ENCODE measurements around the gene STMND1. TPM values are rescaled to one million over a fixed set of nuclear protein-coding genes. Genes with fewer than 3 reads are reported as not detected.

The STMND1 gene
- total RNA-seq, 1 experiment from 2014 or later: not detected

DNA sequence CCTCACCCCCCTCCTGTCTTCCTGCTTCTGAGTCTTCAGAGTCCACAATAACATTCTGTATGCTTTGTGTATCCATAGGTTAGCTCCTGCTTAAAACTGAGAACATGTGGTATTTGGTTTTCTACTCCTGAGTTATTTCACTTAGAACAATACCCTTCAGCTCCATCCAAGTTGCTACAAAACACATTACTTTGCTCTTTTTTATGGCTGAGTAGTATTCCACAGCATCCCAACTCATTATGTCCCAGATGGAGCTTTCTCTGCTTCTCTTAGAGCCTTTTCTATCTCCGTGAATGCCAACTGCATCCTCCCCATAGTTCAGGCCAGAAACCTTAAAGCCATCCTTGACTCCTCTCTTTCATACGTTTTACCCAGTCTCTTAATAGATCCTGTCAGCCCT lies 55.8 kb downstream of the STMND1 start:
- Histone ChIP-seq H2BK5ac (ENCODE audit: insufficient read length, low read length) (no peak overlapping the region), H2BK12ac (ENCODE audit: insufficient read length, low read depth, low read length) (no peak overlapping the region), H4K5ac (ENCODE audit: insufficient read length, low read depth, low read length) (no peak overlapping the region), H3K27ac (ENCODE audit: insufficient read length, low read depth, low read length) (no peak overlapping the region), H2AFZ (ENCODE audit: low read length) (no peak overlapping the region), H3K79me1 (ENCODE audit: insufficient read depth, low read depth, low read length, poor library complexity, severe bottlenecking) (no peaks in the 10 kb centered on the region), H4K20me1 (ENCODE audit: control insufficient read depth, insufficient read depth, insufficient read length) (no peaks in the 10 kb centered on the region), H3K56ac (ENCODE audit: insufficient read length, low read depth, low read length) (no peak overlapping the region), H3K14ac (ENCODE audit: insufficient read depth, low read length) (no peak overlapping the region), H3T11ph (ENCODE audit: low read length) (no peak overlapping the region), H3K9me3 (ENCODE audit: control insufficient read depth, low read depth, low read length) (no peaks in the 10 kb centered on the region), H3K4ac (ENCODE audit: low read depth, low read length) (no peak overlapping the region), H2BK20ac (ENCODE audit: low read depth, low read length, poor library complexity, severe bottlenecking) (no peak overlapping the region), H2BK120ac (ENCODE audit: low read depth, low read length, poor library complexity, severe bottlenecking) (no peak overlapping the region), H4K91ac (ENCODE audit: insufficient read length, low read depth, low read length) (no peak overlapping the region), H3K79me2 (ENCODE audit: insufficient read depth, low read length) (no peaks in the 10 kb centered on the region), H3K4me2 (ENCODE audit: insufficient read depth, insufficient read length, low read length) (no peak overlapping the region), H2AK5ac (ENCODE audit: insufficient read length, low read length) (no peak overlapping the region), H2BK15ac (ENCODE audit: low read depth, low read length) (no peak overlapping the region), H3K23me2 (ENCODE audit: insufficient read length, low read depth, low read length, poor library complexity, severe bottlenecking) (no peaks in the 10 kb centered on the region), H3K9ac (ENCODE audit: extremely low read depth, insufficient read length, low read length) (no peak overlapping the region), H3K4me1 (ENCODE audit: insufficient read depth, low read length) (no peaks in the 10 kb centered on the region), H4K8ac (replicated peaks; ENCODE audit: insufficient read length, low read depth, low read length) (no peak overlapping the region), H3K23ac (ENCODE audit: insufficient read length, low read depth, low read length) (no peak overlapping the region), H3K18ac (ENCODE audit: insufficient read length, low read depth, low read length) (no peak overlapping the region), H3K27me3 (ENCODE audit: insufficient read depth, low read length) (no peaks in the 10 kb centered on the region)
- peaks cover 3% of the 10 kb centered on the region in 2 experiments; a peak in 3 of 5 replicates for H3K9me3 Mint-ChIP-seq
- no CpG with 5 or more reads among the region's 2 CpGs for WGBS (ENCODE audit: extremely low coverage, insufficient read length, low lambda C conversion rate)
- H3K36me3 Mint-ChIP-seq (ENCODE audit: insufficient read depth in 1 of 3, low read depth in 3 of 3): no peaks in the 10 kb centered on the region
- no peak for DNase-seq
- TF ChIP-seq, protein P1, sequence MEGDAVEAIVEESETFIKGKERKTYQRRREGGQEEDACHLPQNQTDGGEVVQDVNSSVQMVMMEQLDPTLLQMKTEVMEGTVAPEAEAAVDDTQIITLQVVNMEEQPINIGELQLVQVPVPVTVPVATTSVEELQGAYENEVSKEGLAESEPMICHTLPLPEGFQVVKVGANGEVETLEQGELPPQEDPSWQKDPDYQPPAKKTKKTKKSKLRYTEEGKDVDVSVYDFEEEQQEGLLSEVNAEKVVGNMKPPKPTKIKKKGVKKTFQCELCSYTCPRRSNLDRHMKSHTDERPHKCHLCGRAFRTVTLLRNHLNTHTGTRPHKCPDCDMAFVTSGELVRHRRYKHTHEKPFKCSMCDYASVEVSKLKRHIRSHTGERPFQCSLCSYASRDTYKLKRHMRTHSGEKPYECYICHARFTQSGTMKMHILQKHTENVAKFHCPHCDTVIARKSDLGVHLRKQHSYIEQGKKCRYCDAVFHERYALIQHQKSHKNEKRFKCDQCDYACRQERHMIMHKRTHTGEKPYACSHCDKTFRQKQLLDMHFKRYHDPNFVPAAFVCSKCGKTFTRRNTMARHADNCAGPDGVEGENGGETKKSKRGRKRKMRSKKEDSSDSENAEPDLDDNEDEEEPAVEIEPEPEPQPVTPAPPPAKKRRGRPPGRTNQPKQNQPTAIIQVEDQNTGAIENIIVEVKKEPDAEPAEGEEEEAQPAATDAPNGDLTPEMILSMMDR (conservative IDR thresholded peaks at IDR 0.05): no peak
- no peaks in the 10 kb centered on the region for H3K4me1 Mint-ChIP-seq
- H3K4me3 Mint-ChIP-seq: no peak overlapping the region
- no peak overlapping the region for H3K27ac Mint-ChIP-seq
- H3K27me3 Mint-ChIP-seq (ENCODE audit: low read depth): peaks cover 13% of the 10 kb centered on the region
